Mesothelial cell of epicardium (in vitro differentiated cells): ENCODE measurements around the gene CSNK2A2. TPM values are rescaled to one million over a fixed set of nuclear protein-coding genes. Genes with fewer than 3 reads are reported as not detected.

Experiments
- DNase-seq, 2 experiments: peaks; one replicate each; pipeline ENCODE4 v3.0.0; 2021; ENCODE audit warnings: low spot score in 2 of 2; ENCODE audit not compliant: unreplicated experiment in 2 of 2
- H3K27ac Mint-ChIP-seq: 2 replicates; pipeline ENCODE4 v1.8.0; 2021; ENCODE audit warnings: mixed read lengths
- H3K27me3 Mint-ChIP-seq: 2 replicates; pipeline ENCODE4 v1.8.0; 2021; ENCODE audit warnings: low read depth, mixed read lengths
- H3K36me3 Mint-ChIP-seq: 2 replicates; pipeline ENCODE4 v1.8.0; 2021; ENCODE audit warnings: mixed read lengths
- H3K4me1 Mint-ChIP-seq: 2 replicates; pipeline ENCODE4 v1.8.0; 2021; ENCODE audit warnings: mixed read lengths
- H3K4me3 Mint-ChIP-seq: 2 replicates; pipeline ENCODE4 v1.8.0; 2021; ENCODE audit warnings: mild to moderate bottlenecking, moderate library complexity, mixed read lengths
- H3K9me3 Mint-ChIP-seq: 2 replicates; pipeline ENCODE4 v1.8.0; 2021; ENCODE audit warnings: mixed read lengths
- total RNA-seq: library from RNA; stranded (reverse); gene quantifications from 3 replicates; pipeline ENCODE4 v1.2.1, GENCODE V29; 2021
- TF ChIP-seq, protein P1 (sequence below): fragments of 200-600 bp; sonication (generic); IDR thresholded peaks from one replicate; pipeline ENCODE4 v1.5.0; 2021; ENCODE audit warnings: antibody characterized with exemption; ENCODE audit not compliant: unreplicated experiment

CSNK2A2 gene
- total RNA-seq, 1 donor from 2014 or later = 76.8 TPM

- no peak for DNase-seq
- no peaks in the 10 kb centered on the region for H3K4me1 Mint-ChIP-seq
- no peaks in the 10 kb centered on the region for H3K27me3 Mint-ChIP-seq
- H3K9me3 Mint-ChIP-seq = no peaks in the 10 kb centered on the region
- no peak overlapping the region for H3K4me3 Mint-ChIP-seq
- no peak overlapping the region for H3K27ac Mint-ChIP-seq
- peaks cover 54% of the 10 kb centered on the region for H3K36me3 Mint-ChIP-seq
- TF ChIP-seq, protein P1, sequence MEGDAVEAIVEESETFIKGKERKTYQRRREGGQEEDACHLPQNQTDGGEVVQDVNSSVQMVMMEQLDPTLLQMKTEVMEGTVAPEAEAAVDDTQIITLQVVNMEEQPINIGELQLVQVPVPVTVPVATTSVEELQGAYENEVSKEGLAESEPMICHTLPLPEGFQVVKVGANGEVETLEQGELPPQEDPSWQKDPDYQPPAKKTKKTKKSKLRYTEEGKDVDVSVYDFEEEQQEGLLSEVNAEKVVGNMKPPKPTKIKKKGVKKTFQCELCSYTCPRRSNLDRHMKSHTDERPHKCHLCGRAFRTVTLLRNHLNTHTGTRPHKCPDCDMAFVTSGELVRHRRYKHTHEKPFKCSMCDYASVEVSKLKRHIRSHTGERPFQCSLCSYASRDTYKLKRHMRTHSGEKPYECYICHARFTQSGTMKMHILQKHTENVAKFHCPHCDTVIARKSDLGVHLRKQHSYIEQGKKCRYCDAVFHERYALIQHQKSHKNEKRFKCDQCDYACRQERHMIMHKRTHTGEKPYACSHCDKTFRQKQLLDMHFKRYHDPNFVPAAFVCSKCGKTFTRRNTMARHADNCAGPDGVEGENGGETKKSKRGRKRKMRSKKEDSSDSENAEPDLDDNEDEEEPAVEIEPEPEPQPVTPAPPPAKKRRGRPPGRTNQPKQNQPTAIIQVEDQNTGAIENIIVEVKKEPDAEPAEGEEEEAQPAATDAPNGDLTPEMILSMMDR = no peak
These were observed 10.1 kb downstream of the CSNK2A2 start for GRCh38 chr16:58187665-58188421.

DNA sequence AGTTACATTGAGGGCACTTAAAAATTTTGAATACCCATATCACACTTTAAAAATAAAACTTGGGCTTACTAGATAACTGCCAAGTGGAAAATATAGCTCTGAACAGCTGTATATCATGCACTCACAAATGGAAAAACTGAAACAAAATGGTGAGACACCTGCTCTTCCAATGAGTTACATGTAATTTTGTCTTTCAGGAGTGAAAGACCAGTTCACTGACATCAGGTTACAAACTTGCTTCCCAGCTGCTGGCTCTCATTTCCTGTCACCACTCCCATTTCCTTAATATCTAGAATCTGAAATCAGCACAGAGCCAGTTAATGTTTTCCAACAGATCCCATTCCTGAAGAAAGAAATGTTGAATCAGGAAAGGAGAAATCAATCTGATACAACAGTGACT, 10.8 kb downstream of the CSNK2A2 start:
- no peaks in the 10 kb centered on the region for H3K27me3 Mint-ChIP-seq
- TF ChIP-seq, protein P1 = no peak
- no peak overlapping the region for H3K27ac Mint-ChIP-seq
- no peaks in the 10 kb centered on the region for H3K9me3 Mint-ChIP-seq
- H3K36me3 Mint-ChIP-seq = peaks cover 56% of the 10 kb centered on the region
- DNase-seq = no peak
- H3K4me1 Mint-ChIP-seq = no peaks in the 10 kb centered on the region
- no peak overlapping the region for H3K4me3 Mint-ChIP-seq

DNA sequence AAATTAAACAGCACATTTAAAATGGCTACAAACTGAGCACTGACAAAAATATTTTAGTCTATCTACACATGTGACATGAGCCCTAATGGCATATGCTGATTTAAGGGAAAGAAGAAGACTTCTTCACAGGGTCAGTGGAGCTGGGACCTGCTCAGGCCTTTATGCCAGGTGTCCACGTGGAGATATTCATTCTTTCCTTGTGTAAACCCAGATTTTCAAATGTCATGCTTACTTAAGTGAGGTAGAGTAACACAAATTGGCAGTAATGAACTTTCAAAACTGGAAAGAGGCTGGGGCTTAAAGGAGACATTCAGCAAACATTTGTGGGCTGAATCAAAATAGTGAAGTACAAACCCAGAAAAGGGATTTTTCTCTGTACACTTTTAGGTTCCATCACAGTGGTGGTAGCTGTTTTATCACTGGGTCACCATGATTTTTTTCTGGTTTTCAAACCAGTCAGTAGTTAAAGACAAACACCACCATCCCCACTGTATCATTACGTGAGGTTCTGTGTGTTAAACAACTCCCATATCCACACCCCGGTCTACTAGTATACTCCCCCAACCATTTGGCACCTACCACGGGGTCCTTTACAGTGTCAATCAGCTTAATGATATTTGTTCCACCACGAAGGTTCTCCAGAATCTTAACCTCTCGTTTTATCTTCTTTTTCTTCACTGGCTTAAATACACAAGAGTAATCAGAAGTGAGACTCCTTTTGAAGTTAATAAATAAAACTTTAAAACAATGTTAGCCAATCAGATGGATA, 11.5 kb downstream of the CSNK2A2 start:
- DNase-seq = no peak
- Mint-ChIP-seq H3K4me3 (no peak overlapping the region), H3K27me3 (no peaks in the 10 kb centered on the region), H3K4me1 (no peaks in the 10 kb centered on the region), H3K27ac (no peak overlapping the region), H3K9me3 (no peaks in the 10 kb centered on the region), H3K36me3 (peaks cover 58% of the 10 kb centered on the region)
- TF ChIP-seq, protein P1 = no peak

GRCh38 chr16:58177353-58177710, 20.6 kb downstream of the CSNK2A2 start:
- Mint-ChIP-seq H3K4me1 (no peaks in the 10 kb centered on the region), H3K27me3 (no peaks in the 10 kb centered on the region), H3K9me3 (peaks cover 3% of the 10 kb centered on the region), H3K4me3 (no peak overlapping the region), H3K36me3 (peaks cover 43% of the 10 kb centered on the region), H3K27ac (no peak overlapping the region)
- no peak for DNase-seq
- TF ChIP-seq, protein P1 = no peak

DNA sequence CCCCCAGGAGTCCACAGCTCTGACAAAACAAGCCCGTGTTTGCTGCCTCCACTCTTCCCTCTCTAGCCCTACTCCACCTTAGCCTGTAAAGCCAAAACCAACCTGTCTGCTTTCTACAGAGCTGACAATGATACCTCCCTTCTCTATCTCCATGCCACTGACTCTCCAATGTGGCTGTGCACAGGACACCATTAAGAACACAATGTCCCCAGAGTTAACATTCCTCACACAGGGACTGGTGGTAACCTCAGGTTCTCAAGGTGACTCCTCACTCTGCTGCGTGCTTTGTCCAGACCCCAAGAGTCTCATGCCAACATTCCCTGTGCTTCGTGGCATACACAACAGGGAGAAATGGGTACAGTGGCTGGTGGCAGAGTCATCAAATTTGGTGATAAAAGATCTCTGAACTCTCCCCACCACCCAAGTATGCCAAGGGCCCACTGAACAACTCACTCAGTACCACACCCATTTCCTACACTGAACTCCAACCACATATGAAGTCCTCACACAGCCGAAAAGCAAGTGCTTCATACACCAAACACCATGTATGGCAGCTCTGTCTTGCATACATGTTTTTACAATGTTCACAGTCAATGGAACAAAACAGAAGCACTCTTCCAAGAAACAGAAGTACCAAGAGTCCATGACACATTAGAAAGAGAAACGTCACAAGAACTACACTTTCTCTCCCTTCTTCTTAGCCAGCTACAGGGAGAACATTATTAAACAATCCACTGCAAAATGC, 21.1 kb downstream of the CSNK2A2 start:
- H3K27ac Mint-ChIP-seq = no peak overlapping the region
- H3K36me3 Mint-ChIP-seq = peaks cover 44% of the 10 kb centered on the region
- TF ChIP-seq, protein P1 = no peak
- H3K4me3 Mint-ChIP-seq = no peak overlapping the region
- no peaks in the 10 kb centered on the region for H3K4me1 Mint-ChIP-seq
- H3K9me3 Mint-ChIP-seq = peaks cover 3% of the 10 kb centered on the region
- H3K27me3 Mint-ChIP-seq = no peaks in the 10 kb centered on the region
- no peak for DNase-seq
